GM19372 (cell line): ENCODE results near the gene DCTN2.
A peak's percentile ranks its signal among the peaks of the same experiment; 100 is the strongest.
"Not testable (repeated sequence)": the region's sequence is repeated elsewhere in the genome, so short reads cannot be mapped to it uniquely, and the experiment has no call there.

Experiments
- ATAC-seq: cut with Tn5 transposase; IDR thresholded peaks from one replicate; pipeline ENCODE4 v1.9.1; 2021; ENCODE audit warnings: mild to moderate bottlenecking, low read depth, moderate library complexity; ENCODE audit not compliant: unreplicated experiment

Gene DCTN2

DNA sequence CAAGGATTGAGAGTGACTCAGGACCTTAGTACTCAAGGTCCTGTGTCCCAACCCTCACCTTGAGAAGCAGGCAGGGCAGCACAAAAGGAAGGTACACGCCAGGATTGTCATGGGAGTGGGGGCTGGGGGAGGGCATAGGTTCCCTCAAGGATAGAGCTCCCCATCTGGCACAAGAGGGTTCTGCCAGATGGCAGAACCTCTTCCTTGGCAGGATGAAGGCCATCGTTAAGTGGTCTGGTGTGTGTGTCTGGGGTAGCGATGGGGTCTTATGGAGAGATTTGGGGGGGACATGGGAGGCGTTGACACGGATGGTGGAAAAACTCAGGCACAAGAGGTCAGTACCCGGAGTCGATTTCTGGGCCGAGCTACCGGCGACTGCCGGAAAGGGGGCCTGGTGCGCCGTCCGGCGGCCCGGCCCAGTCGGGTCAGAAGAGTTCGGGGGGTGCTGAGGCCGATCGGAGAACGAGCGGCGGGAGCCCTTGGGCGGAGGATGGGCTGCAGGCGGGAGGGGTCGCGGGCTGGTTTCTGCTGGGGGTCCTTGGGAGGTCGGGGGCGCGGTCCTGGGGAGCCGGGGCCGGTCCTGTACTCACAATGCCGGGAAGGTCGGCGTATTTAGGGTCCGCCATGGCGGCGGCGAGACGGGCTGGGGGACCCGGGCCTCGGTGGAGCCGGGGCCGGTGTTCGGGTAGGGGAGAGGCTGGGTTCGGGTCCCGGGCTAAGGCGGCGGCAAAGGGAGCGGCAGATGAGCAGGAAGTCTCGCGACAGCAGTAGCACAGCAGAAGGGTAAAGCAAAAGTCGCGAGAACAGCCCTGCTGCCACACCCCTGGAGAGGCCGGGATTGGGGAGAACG, at the start of gene DCTN2:
DCTN2 (minus strand) TSS at position 755 of the 850 bp plus-strand sequence; CDS start at position 626, 129 bp downstream.
- peak; percentile 96 for ATAC-seq

DNA sequence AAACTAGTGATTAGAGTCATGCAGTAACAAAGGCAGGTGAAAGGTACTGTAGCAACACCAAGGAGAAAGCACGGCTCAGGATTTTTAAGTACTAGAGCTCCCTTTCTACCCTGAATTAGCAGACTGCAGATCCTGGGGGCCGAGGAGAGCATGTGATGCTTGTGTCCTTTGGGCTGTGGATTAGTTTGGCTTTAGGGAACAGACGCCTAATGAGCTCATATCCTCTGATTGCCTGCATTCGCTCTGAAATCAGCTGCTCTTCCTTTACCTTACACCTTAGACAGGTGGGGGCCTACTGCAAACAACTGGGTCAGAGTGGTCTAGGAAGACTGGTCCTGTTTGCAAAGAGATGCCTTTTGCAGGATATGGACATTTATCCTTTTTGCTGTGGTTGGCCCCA, 46.2 kb upstream of the DCTN2 start:
- no peak for ATAC-seq

DNA sequence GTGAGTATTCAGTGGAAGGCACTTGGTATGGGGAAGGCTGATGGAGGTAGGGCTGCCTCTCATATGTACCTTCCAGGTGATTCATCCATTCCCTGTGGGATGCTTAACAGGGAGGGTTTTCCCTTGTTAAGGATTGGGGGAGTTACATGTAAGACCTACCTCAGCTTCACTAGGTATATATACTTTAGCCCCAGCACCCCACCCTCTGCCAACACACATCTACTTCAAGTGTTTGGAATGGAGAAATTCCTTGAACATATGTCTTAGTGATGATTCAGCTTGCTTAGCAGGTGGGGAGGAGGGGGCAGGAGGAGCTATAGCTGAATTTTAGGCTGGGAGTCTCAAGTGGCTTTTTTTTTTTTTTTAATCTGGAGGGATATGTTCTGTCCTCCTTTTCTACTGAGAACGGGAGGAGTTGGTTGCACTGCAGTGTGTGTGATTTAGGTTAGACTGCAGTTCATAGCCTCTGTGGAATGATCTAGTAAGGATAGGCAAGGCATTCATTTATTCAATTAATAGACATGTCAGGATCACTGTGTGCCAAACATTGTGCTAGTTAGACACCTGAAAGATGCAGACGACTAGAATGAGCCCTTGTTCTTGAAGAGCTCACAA, 45.7 kb upstream of the DCTN2 start:
- no peak for ATAC-seq

- ATAC-seq = no peak
Measured at GRCh38 chr12:57591782-57592325, 44.9 kb upstream of the DCTN2 start.

DNA sequence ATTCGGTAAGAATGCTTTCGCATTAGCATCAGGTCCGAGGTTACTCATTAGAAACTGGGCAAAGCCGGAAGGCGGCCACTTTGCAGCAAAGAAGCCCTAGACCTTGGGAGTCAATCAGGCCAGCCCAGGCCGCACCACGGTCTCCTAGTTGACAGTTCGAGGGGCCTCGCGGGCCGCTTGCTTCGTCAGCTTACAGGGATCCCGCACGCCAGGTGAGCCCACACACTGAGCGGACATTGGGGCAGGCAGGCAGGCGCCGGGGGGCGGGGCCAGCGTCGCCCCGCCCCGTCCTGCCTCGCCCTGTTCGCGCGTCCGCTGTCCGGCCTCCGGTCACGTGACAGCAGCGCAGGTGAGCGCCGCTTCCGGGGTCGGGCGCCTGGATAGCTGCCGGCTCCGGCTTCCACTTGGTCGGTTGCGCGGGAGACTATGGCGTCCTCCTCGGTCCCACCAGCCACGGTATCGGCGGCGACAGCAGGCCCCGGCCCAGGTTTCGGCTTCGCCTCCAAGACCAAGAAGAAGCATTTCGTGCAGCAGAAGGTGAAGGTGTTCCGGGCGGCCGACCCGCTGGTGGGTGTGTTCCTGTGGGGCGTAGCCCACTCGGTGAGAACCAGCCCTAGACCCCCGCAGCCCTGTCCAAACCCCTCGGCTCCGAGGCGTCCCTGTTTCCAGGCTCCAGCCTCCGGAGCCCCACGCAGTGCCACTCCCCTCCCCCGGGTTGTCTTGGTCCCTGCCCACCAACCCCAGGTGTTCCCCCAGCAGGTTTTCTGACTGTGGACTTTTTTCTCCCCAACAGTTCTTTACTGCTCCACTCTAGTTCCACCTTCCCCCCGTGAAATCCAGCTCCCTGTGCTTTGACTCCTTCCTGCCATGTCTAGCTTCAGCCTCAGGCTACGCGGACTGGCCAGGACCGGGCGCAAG, 44.1 kb upstream of the DCTN2 start, which contains the start of gene PIP4K2C:
PIP4K2C (plus strand) TSS at position 329 of the 918 bp plus-strand sequence; CDS start at position 427, 98 bp downstream.
- peak; percentile 98 for ATAC-seq

DNA sequence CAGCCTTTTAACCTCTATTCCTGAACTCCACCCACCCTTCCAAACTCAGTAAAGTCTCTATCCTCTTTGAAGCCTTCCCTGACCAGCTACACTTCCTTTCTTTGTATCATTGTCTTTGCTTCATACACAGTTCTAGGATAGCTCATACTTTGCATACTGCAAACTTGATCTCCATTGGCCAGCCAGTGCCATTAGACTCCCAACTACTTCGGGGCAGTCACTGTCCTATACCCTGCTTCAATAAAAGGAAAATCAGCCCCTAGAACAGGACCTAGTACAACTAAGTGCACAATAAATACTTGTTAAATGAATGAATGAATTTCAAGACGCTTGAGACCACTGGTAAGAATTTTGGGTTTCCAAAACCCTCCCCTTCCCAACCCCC, 43.5 kb upstream of the DCTN2 start:
- ATAC-seq = no peak

DNA sequence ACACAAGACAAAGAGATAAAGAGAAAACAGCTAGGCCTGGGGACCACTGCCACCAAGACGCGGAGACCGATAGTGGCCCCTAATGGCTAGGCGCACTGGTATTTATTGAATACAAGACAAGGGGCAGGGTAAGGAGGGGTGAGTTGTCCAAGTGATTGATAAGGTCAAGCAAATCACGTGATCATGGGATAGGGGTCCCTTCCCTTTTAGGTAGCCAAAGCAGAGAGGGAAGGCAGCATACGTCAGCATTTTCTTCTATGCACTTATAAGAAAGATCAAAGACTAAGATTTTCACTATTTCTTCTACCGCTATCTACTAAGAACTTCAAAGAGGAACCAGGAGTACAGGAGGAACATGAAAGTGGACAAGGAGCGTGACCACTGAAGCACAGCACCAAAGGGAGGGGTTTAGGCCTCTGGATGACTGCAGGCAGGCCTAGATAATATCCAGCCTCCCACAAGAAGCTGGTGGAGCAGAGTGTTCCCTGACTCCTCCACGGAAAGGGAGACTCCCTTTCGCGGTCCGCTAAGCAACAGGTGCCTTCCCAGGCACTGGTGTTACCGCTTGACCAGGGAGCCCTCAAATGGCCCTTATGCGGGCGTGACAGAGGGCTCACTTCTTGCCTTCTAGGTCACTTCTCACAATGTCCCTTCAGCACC, 42.1 kb upstream of the DCTN2 start:
- not testable (repeated sequence) for ATAC-seq

DNA sequence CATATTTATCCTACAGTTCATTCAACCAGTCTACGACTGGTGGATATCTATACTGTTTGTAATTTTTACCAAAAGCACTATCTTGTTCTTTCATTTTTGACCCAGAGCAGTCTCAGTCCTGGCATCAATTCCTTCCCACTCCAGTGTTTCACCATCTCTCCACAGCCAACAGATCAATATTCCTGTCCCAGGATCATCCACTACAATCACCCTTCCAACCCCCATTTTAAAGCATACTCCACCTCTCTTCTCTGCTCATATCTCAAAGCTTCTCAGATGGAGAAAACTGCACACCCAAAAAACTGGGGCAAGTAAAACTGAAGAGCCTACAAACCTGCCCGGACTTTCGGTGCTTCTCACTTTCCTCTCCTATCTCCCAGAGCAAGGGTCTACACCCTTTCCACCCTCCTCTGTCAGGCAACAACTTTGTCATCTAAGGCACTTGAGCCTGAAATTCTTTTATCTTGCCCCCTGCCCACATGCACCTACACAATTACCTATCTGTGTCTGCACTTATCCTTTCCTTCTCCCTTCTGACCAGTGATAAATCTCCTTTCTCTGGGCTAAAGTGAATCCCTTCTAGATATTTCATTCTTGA, 39.9 kb upstream of the DCTN2 start:
- ATAC-seq = no peak

DNA sequence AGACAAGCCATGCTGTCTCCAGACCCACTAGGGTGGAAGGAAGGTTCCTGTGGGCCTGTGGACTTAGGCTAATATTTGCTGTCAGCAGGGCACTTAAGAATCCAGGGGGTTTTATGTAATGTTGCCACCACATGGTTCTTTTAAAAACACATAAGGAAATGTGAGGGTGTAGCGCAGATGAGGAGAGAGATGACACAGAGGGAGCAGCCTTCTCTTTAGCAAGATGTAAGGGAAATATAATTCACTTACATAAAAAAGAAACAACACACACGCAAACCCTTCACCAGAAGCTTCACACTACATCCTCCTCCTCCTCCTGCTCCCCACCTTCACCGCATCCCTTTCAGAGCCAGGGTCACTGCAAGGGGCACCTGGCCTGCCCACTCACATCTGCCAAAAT, 39.1 kb upstream of the DCTN2 start:
- ATAC-seq = no peak

- no peak for ATAC-seq
Measured at GRCh38 chr12:57585156-57585555, 38.2 kb upstream of the DCTN2 start.

DNA sequence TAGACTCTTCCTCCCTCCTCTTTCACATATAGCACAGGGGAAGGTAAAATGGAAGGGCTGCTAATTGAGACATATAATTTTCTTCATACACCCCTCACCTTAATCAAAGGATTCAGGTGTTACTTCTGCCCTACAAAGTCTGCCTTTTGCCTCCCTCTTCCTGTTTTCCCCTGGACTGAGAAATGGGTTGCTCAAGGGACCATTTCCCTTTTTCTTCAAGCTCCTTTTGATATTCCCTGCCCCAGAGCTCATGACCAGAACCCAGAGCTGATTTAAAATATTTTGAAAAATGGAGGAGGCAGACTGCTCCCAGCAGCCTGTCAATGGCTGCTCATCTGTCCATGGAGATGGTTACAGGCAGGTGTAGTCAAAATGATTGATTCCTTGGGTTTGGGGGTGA, 37.7 kb upstream of the DCTN2 start:
- no peak for ATAC-seq

- ATAC-seq = no peak
Measured at GRCh38 chr12:57584050-57584449, 37.1 kb upstream of the DCTN2 start.

- peak; percentile 98 for ATAC-seq
Measured at GRCh38 chr12:57583008-57583831, 36.2 kb upstream of the DCTN2 start.

DNA sequence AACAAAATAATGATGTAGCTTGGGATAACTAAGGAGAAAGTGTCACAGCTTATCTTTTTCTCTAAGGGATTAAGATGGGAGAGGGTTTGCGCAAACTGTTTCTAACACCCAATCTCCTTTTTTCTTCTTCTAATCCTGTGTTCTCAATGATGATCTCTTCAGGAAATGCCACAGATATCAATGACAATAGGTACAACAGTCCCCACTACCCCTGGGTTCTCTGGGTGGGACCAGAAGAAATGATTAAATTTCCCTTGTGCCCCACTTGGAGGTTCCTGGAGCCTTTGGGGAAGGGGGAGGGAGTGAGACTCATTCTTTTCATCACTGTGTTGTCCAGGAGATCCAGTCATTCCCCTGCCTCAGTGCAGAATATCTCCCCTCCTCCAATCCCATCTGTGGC, 35.4 kb upstream of the DCTN2 start:
- ATAC-seq = no peak

DNA sequence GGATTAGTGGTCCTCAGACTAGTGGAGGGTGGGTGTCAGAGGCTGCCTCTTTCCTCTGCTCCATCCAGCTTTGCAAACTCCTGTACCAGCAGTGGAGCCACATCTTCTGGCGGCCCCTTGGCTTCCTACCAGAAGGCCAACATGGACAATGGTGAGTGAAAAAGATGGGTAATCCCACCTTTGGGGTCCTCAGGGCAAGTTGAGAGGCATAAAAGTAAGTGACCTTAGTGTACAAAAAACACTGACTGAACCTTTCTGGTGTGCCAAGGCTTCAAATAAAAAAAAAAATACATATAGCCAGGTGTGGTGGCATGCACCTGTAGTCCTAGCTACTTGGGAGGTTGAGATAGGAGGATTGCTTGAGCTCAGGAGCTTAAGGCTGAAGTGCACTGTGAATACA, 34.8 kb upstream of the DCTN2 start:
- no peak for ATAC-seq

DNA sequence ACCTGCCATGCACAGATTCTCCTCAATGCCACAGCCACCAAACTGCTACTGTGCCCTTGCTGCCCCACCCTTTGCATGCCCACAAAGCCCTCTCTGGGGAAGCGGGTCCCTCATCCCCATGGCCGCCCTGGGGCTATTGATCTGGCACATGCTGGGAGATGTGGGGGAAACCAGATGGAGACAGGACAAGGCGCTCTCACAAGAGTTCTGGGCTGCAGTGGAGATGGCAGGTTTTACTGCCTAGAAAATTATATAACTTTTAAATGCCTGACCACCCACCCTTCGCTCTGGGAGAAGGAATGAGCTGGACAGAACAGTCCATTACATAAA, 33.4 kb upstream of the DCTN2 start:
- no peak for ATAC-seq

GRCh38 chr12:57579677-57580465, 32.9 kb upstream of the DCTN2 start:
- no peak for ATAC-seq

DNA sequence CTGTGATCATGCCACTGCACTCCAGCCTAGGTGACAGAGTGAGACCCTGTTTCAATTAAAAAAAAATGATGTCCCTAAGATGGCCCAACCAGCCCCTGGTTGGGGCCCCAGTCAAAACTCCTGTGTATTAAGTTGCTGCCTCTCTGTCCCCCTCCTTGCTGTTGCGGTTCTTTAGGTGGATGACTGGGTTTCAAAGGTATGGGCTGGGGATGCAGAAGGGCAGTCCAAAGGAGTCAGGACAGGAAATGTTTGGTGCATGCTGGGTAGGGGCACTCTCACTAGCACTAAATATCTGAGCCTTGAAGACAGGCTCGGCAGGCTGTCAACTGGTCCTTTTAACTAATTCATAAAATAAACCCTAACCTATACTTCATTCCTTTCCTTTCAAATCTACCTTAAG, 32.0 kb upstream of the DCTN2 start:
- no peak for ATAC-seq
